Fibroblast of lung (primary cell): ENCODE measurements around the gene AGBL4. TPM values are rescaled to one million over a fixed set of nuclear protein-coding genes. Genes with fewer than 3 reads are reported as not detected.

Experiments used
- DNase-seq, 2 donors: peaks; one replicate each; pipeline versions ENCODE4 v3.0.0 to v3.0.0-alpha.2; 2010; ENCODE audit warnings: low read depth in 2 of 2
- H2AFZ ChIP-seq: 2 replicates; pipeline ENCODE4 v1.5.1; 2012; ENCODE audit warnings: low read length, control low read depth, inconsistent platforms
- H3K27ac ChIP-seq: 2 replicates; pipeline ENCODE4 v1.5.1; 2011; ENCODE audit warnings: low read length, control low read depth; ENCODE audit not compliant: insufficient read depth
- H3K27me3 ChIP-seq: 2 replicates; pipeline ENCODE4 v1.5.1; 2011; ENCODE audit warnings: mild to moderate bottlenecking, low read length; ENCODE audit not compliant: control insufficient read depth, insufficient read depth
- H3K36me3 ChIP-seq: 2 replicates; pipeline ENCODE4 v1.5.1; 2011; ENCODE audit warnings: low read length; ENCODE audit not compliant: control insufficient read depth, insufficient read depth
- H3K4me1 ChIP-seq: 2 replicates; pipeline ENCODE4 v1.5.1; 2011; ENCODE audit warnings: low read length; ENCODE audit not compliant: control insufficient read depth, insufficient read depth; ENCODE audit errors: extremely low read depth
- H3K4me2 ChIP-seq: 2 replicates; pipeline ENCODE4 v1.5.1; 2011; ENCODE audit warnings: low read length, control low read depth; ENCODE audit not compliant: insufficient read depth; ENCODE audit errors: extremely low read depth
- H3K4me3 ChIP-seq, 4 experiments: fragments of 200-600 bp in 1 of 4; sonication (generic) in 1 of 4; replicated peaks in 1 of 4; 2 replicates each; pipeline ENCODE4 v1.5.1; 2011 to 2016; ENCODE audit warnings: low read length in 4 of 4, low read depth in 3 of 4, mild to moderate bottlenecking in 3 of 4, control low read depth in 2 of 4, inconsistent platforms in 1 of 4, mixed read lengths in 1 of 4; ENCODE audit not compliant: insufficient read depth in 1 of 4; ENCODE audit errors: control extremely low read depth in 1 of 4
- H3K79me2 ChIP-seq: 2 replicates; pipeline ENCODE4 v1.5.1; 2012; ENCODE audit warnings: mild to moderate bottlenecking, low read length, inconsistent platforms; ENCODE audit not compliant: control insufficient read depth, insufficient read depth
- H3K9ac ChIP-seq: 2 replicates; pipeline ENCODE4 v1.5.1; 2011; ENCODE audit warnings: mild to moderate bottlenecking, low read length, control low read depth; ENCODE audit not compliant: insufficient read depth
- H3K9me3 ChIP-seq: 2 replicates; pipeline ENCODE4 v1.5.1; 2012; ENCODE audit warnings: low read depth, low read length; ENCODE audit not compliant: control insufficient read depth, insufficient read depth
- H4K20me1 ChIP-seq: 2 replicates; pipeline ENCODE4 v1.5.1; 2011; ENCODE audit warnings: low read length; ENCODE audit not compliant: control insufficient read depth, insufficient read depth; ENCODE audit errors: extremely low read depth
- CTCF ChIP-seq, 2 donors: IDR thresholded peaks in 1 of 2; conservative IDR thresholded peaks in 1 of 2; 1 replicate in 1 of 2; 2 replicates in 1 of 2; pipeline ENCODE4 v1.5.1; 2011 to 2012; ENCODE audit warnings: low read length in 2 of 2, control low read depth in 1 of 2, inconsistent platforms in 1 of 2, low read depth in 1 of 2, mild to moderate bottlenecking in 1 of 2
- EZH2 ChIP-seq: IDR thresholded peaks from 2 replicates; pipeline ENCODE4 v1.5.1; 2012; ENCODE audit warnings: low read length, control low read depth, mild to moderate bottlenecking; ENCODE audit errors: missing control alignments
- polyA plus RNA-seq, 2 donors: library from polyadenylated mRNA; depleted of rRNA in 1 of 2; stranded (reverse) in 1 of 2; unstranded in 1 of 2; fragments of >200 nt; gene quantifications; 2 replicates each; pipeline ENCODE4 v1.2.1, GENCODE V29; 2011 to 2012; ENCODE audit warnings: missing spikeins in 1 of 2
- total RNA-seq: library from RNA; depleted of rRNA; stranded (reverse); fragments of >200 nt; gene quantifications from 2 replicates; pipeline ENCODE4 v1.2.1, GENCODE V29; 2014

Gene AGBL4
- total and polyA plus RNA-seq, 2 donors (not counting 1 experiment from before 2014, with no cell fraction given), result not detected

GRCh38 chr1:49136738-49137251 is 887.0 kb downstream of the AGBL4 start:
- Histone ChIP-seq H4K20me1 (no peaks in the 10 kb centered on the region), H3K4me1 (no peaks in the 10 kb centered on the region), H3K27ac (no peak overlapping the region), H3K9me3 (no peaks in the 10 kb centered on the region), H3K4me2 (no peak overlapping the region), H3K36me3 (no peaks in the 10 kb centered on the region), H3K4me3 (no peak overlapping the region), H3K27me3 (no peaks in the 10 kb centered on the region), H2AFZ (no peak overlapping the region), H3K9ac (no peak overlapping the region), H3K79me2 (no peaks in the 10 kb centered on the region)
- DNase-seq, result no peak
- TF ChIP-seq CTCF (conservative IDR thresholded peaks at IDR 0.05 in 1 of 2, IDR thresholded peaks at IDR 0.05 in 1 of 2; ENCODE audit: low read depth in 1 of 2, low read length in 2 of 2), result no peak
- no peak for TF ChIP-seq EZH2

DNA sequence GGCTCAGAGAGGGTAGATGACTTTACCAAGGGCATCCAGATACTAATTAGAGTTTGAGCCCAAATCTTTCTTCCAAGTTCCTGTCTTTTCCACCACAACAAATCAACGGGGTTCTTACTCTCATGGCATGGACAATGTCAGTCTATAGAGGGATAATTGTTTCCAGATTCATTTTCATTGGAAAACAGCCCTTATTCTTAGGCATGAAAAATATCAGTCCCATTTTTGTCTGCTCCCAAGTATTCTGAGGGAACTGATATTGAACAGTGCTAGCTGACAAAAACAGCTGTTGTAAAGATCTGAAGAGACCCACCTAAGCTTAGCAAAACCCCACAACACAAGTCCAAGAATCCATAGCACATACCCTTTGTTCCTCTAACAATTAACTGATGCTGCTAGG is 898.0 kb downstream of the AGBL4 start:
- no peaks in the 10 kb centered on the region for H3K4me1 ChIP-seq
- no peak for TF ChIP-seq EZH2
- no peak for TF ChIP-seq CTCF (conservative IDR thresholded peaks at IDR 0.05 in 1 of 2, IDR thresholded peaks at IDR 0.05 in 1 of 2; ENCODE audit: low read depth in 1 of 2, low read length in 2 of 2)
- no peaks in the 10 kb centered on the region for H4K20me1 ChIP-seq
- no peaks in the 10 kb centered on the region for H3K79me2 ChIP-seq
- H3K27ac ChIP-seq, result no peak overlapping the region
- DNase-seq, result no peak
- H3K36me3 ChIP-seq, result no peaks in the 10 kb centered on the region
- H3K4me2 ChIP-seq, result no peak overlapping the region
- no peaks in the 10 kb centered on the region for H3K27me3 ChIP-seq
- no peak overlapping the region for H3K4me3 ChIP-seq
- H3K9me3 ChIP-seq, result no peaks in the 10 kb centered on the region
- H2AFZ ChIP-seq, result no peak overlapping the region
- no peak overlapping the region for H3K9ac ChIP-seq

DNA sequence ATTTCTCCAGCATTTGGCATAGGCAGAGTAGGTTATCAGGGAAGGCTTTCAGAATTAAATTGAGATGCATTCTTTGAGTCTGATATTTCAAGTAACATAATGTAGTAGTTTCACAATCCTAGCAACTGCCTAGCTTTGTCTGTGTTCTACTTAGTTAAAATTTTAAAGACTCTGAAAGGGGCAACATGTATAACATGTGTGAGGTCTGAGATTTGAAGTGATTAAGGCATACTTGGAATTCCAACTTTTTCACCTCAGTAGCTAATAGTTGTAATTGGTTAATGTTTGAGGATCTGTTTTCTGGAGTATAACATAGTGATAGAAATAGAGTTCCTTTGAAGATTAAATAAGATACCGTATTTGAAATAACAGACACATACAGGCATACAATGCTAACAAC is 911.8 kb downstream of the AGBL4 start:
- Histone ChIP-seq H4K20me1 (no peaks in the 10 kb centered on the region), H2AFZ (no peak overlapping the region), H3K4me3 (no peak overlapping the region), H3K27ac (no peak overlapping the region), H3K9ac (no peak overlapping the region), H3K79me2 (no peaks in the 10 kb centered on the region), H3K9me3 (no peaks in the 10 kb centered on the region), H3K4me2 (no peak overlapping the region), H3K36me3 (no peaks in the 10 kb centered on the region), H3K27me3 (no peaks in the 10 kb centered on the region), H3K4me1 (no peaks in the 10 kb centered on the region)
- TF ChIP-seq EZH2, result no peak
- TF ChIP-seq CTCF (conservative IDR thresholded peaks at IDR 0.05 in 1 of 2, IDR thresholded peaks at IDR 0.05 in 1 of 2; ENCODE audit: low read depth in 1 of 2, low read length in 2 of 2), result no peak
- no peak for DNase-seq
